DMS114 treated with DMSO at 0.1 percent for 48 hours (cell line): ENCODE results near the gene SRP9.
"Not testable (repeated sequence)": the region's sequence is repeated elsewhere in the genome, so short reads cannot be mapped to it uniquely, and the experiment has no call there.

ENCODE experiments used
- DNase-seq: peaks from one replicate; lab custom pipeline; 2025; ENCODE audit not compliant: unreplicated experiment; lab: John Stamatoyannopoulos, UW

Gene SRP9

GRCh38 chr1:225755671-225756319 is 21.8 kb upstream of the SRP9 start:
- DNase-seq: no peak

- no peak for DNase-seq
Measured at GRCh38 chr1:225757927-225758656, 19.5 kb upstream of the SRP9 start.

- DNase-seq: not testable (repeated sequence)
Measured at GRCh38 chr1:225759972-225760371, 17.7 kb upstream of the SRP9 start.

- DNase-seq: no peak
Measured at GRCh38 chr1:225760531-225760930, 17.1 kb upstream of the SRP9 start.

- DNase-seq: not testable (repeated sequence)
Measured at GRCh38 chr1:225761395-225761794, 16.2 kb upstream of the SRP9 start.

- no peak for DNase-seq
Measured at GRCh38 chr1:225762002-225762441, 15.6 kb upstream of the SRP9 start.

- DNase-seq: no peak
Measured at GRCh38 chr1:225762444-225762843, 15.2 kb upstream of the SRP9 start.

- no peak for DNase-seq
Measured at GRCh38 chr1:225763716-225764548, 13.7 kb upstream of the SRP9 start.

GRCh38 chr1:225765982-225766674 is 11.5 kb upstream of the SRP9 start:
- no peak for DNase-seq

- DNase-seq: no peak
Measured at GRCh38 chr1:225766967-225767633, 10.5 kb upstream of the SRP9 start.

- no peak for DNase-seq
Measured at GRCh38 chr1:225767634-225768540, 9.7 kb upstream of the SRP9 start.

GRCh38 chr1:225768662-225769426 is 8.8 kb upstream of the SRP9 start:
- DNase-seq: no peak

GRCh38 chr1:225769687-225770086 is 7.9 kb upstream of the SRP9 start:
- no peak for DNase-seq

- DNase-seq: no peak
Measured at GRCh38 chr1:225770561-225771248, 6.9 kb upstream of the SRP9 start.

GRCh38 chr1:225771661-225772322 is 5.8 kb upstream of the SRP9 start:
- no peak for DNase-seq

GRCh38 chr1:225772323-225772768 is 5.3 kb upstream of the SRP9 start:
- peak; percentile 75 for DNase-seq

- no peak for DNase-seq
Measured at GRCh38 chr1:225772848-225773247, 4.8 kb upstream of the SRP9 start.
